ENCODE data around the gene KIRREL1. TPM values are rescaled to one million over a fixed set of nuclear protein-coding genes. Genes with fewer than 3 reads are reported as not detected.
A peak's percentile ranks its signal among the peaks of the same experiment; 100 is the strongest.

Gene KIRREL1
- total and polyA plus RNA-seq, 2 of the 8 experiments (the other 6 are each of a cell fraction or from before 2014, with no cell fraction given): 14.2 to 39.0 TPM

DNA sequence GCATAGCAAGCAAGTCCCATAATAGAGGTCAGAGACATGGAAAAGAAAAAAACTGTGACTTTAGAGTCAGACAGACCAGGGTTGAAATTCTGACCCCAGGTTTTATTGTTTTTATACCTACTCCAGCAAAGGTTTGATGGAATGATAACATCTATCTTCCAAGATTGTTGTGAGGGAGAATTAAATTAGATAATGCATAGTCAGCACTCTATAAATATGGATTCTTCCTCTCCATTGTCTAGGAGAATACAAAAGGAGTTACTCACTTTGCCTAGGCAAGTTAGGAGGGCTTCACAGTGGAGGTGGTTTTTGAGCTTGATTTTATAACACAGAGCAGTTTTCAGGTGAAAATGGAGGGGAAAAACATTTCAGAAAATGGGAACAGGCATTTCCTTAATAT is 46.9 kb downstream of the KIRREL1 start:
- Histone ChIP-seq H4K20me1 (replicated peaks in 1 of 2; ENCODE audit: control insufficient read depth in 1 of 2, insufficient read depth in 2 of 2, low read length in 2 of 2) (peaks cover 2% of the 10 kb centered on the region in 2 experiments), H2BK120ac (replicated peaks; ENCODE audit: low read depth, low read length) (no peak overlapping the region), H3K4me1 (replicated peaks in 1 of 4; ENCODE audit: control insufficient read depth in 3 of 4, insufficient read depth in 4 of 4, low read length in 3 of 4) (peaks cover 7 to 19% (median 13%) of the 10 kb centered on the region in 4 experiments), H3K56ac (replicated peaks; ENCODE audit: insufficient read length, low read depth, low read length) (no peak overlapping the region), H3K9me3 (ENCODE audit: insufficient read depth in 2 of 2, low read depth in 1 of 2, low read length in 1 of 2) (no peaks in the 10 kb centered on the region), H3K4me2 (ENCODE audit: insufficient read depth in 1 of 2, low read depth in 2 of 2, low read length in 2 of 2) (no peak overlapping the region), H2AFZ (ENCODE audit: low read length) (no peak overlapping the region), H3K27ac (ENCODE audit: low read depth, low read length) (no peak overlapping the region), H3K4ac (replicated peaks; ENCODE audit: insufficient read length, low read depth, low read length) (no peak overlapping the region), H3K14ac (ENCODE audit: insufficient read length) (no peak overlapping the region), H2AK5ac (ENCODE audit: low read depth, low read length) (no peak overlapping the region), H4K8ac (ENCODE audit: extremely low read depth, insufficient read depth, low read length) (no peak overlapping the region), H3K36me3 (ENCODE audit: control insufficient read depth in 2 of 4, insufficient read depth in 4 of 4, low read length in 3 of 4) (no peaks in the 10 kb centered on the region), H3K4me3 (ENCODE audit: extremely low read depth in 1 of 4, insufficient read depth in 2 of 4, low read depth in 3 of 4, low read length in 4 of 4) (no peak overlapping the region), H4K91ac (replicated peaks; ENCODE audit: insufficient read length, low read length) (no peak overlapping the region), H4K5ac (ENCODE audit: insufficient read length, low read depth, low read length) (no peak overlapping the region), H2BK5ac (ENCODE audit: low read depth, low read length) (no peak overlapping the region), H3K23me2 (ENCODE audit: low read depth, low read length) (no peaks in the 10 kb centered on the region; the same call in 1 of the 2 replicates), H3K18ac (ENCODE audit: extremely low read depth, low read length) (no peak overlapping the region), H2BK15ac (ENCODE audit: low read length) (no peak overlapping the region), H3K27me3 (replicated peaks in 1 of 4; ENCODE audit: control insufficient read depth in 3 of 4, extremely low read depth in 1 of 4, insufficient read depth in 3 of 4, low read length in 3 of 4) (no peaks in the 10 kb centered on the region), H3K9ac (replicated peaks in 1 of 4; ENCODE audit: extremely low read depth in 1 of 4, low read depth in 3 of 4, low read length in 3 of 4) (no peak overlapping the region), H3K23ac (ENCODE audit: insufficient read length) (no peak overlapping the region), H3K79me1 (ENCODE audit: low read depth, low read length) (peaks cover 12% of the 10 kb centered on the region), H3K79me2 (ENCODE audit: control insufficient read depth in 1 of 2, insufficient read depth in 2 of 2, low read length in 2 of 2) (peaks cover 0 to 63% of the 10 kb centered on the region in 2 experiments; a peak in 3 of 4 replicates), H2BK20ac (ENCODE audit: low read length) (no peak overlapping the region), H2BK12ac (ENCODE audit: low read depth, low read length) (no peak overlapping the region)
- no peak for DNase-seq (ENCODE audit: low read depth in 1 of 2, low spot score in 2 of 2)
- no peak for FAIRE-seq
- ChIA-PET POLR2A (ENCODE audit: partially characterized antibody) (interaction anchor here (1.0 to 1.5 kb wide), 4 partner anchors 14 to 48 kb away, joined by 3 to 4 read pairs (median 3); no protein-coding TSS in a partner anchor), CTCF (ENCODE audit: partially characterized antibody) (interaction anchor here (1.2 to 49.0 kb wide), 12 partner anchors 13 to 84 kb away, joined by 3 to 1615 read pairs (median 4); partner anchors contain the start of gene KIRREL1)
- TF ChIP-seq MAFK (IDR thresholded peaks at IDR 0.05; ENCODE audit: low read depth, low read length): peak; percentile 66; the same call in 1 of the 2 replicates
- no peak for TF ChIP-seq CREB1 (IDR thresholded peaks at IDR 0.05)
